Endothelial cell of umbilical vein (primary cell): Measurements from ENCODE around the gene PTPRE. TPM values are rescaled to one million over a fixed set of nuclear protein-coding genes. Genes with fewer than 3 reads are reported as not detected.

Experiments used
- BruUV-seq: library from RNA; stranded (reverse); fragments of 400-500 nt; replicated peaks from 2 replicates; lab custom pipeline; 2021; lab: Mats Ljungman, UMichigan
- CTCF ChIA-PET: fragments of 300-600, 350-600 bp; sonication (Branson Sonifier 250); formaldehyde crosslinking; loops from one replicate; lab custom pipeline; 2021; ENCODE audit warnings: antibody characterized with exemption, inconsistent platforms; lab: Charles Lee
- POLR2A ChIA-PET: fragments of 300-600, 350-600 bp; sonication (Branson Sonifier 250); formaldehyde crosslinking; loops from one replicate; lab custom pipeline; 2021; ENCODE audit warnings: antibody characterized with exemption, inconsistent platforms; lab: Charles Lee
- DNase-seq: peaks from one replicate; pipeline ENCODE4 v3.0.0-alpha.2; 2011; ENCODE audit warnings: low read depth, low spot score
- FAIRE-seq: peaks from 2 replicates; lab custom pipeline; 2011; peaks lifted over from hg19 to GRCh38; lab: Jason Lieb, UNC
- H2AFZ ChIP-seq: 2 replicates; pipeline ENCODE4 v1.6.0; 2012; ENCODE audit warnings: low read depth, low read length, control low read depth, inconsistent platforms
- H3K27ac ChIP-seq: 2 replicates; pipeline ENCODE4 v1.5.1; 2011; ENCODE audit warnings: low read depth, mild to moderate bottlenecking, control low read depth, low read length, moderate library complexity; ENCODE audit not compliant: insufficient read depth
- H3K27me3 ChIP-seq, 2 experiments: 2 replicates each; pipeline versions ENCODE4 v1.6.0 to v1.6.1; 2011; ENCODE audit warnings: low read length in 2 of 2, mixed read lengths in 1 of 2; ENCODE audit not compliant: control insufficient read depth in 2 of 2, insufficient read depth in 2 of 2
- H3K36me3 ChIP-seq, 2 experiments: 2 replicates in 1 of 2; 3 replicates in 1 of 2; pipeline ENCODE4 v1.5.1; 2011; ENCODE audit warnings: low read length in 2 of 2, mild to moderate bottlenecking in 1 of 2, moderate library complexity in 1 of 2; ENCODE audit not compliant: control insufficient read depth in 2 of 2, insufficient read depth in 2 of 2; ENCODE audit errors: extremely low read depth in 1 of 2
- H3K4me1 ChIP-seq: 3 replicates; pipeline ENCODE4 v1.5.1; 2011; ENCODE audit warnings: mild to moderate bottlenecking, low read length; ENCODE audit not compliant: control insufficient read depth, insufficient read depth; ENCODE audit errors: extremely low read depth
- H3K4me2 ChIP-seq: 2 replicates; pipeline ENCODE4 v1.6.1; 2011; ENCODE audit warnings: low read length, control low read depth, mixed read lengths; ENCODE audit not compliant: insufficient read depth
- H3K4me3 ChIP-seq, 3 experiments: fragments of 200-600 bp in 1 of 3; sonication (generic), shearing (Covaris generic) in 1 of 3; replicated peaks in 1 of 3; 2 replicates each; pipeline ENCODE4 v1.5.1; 2011 to 2016; ENCODE audit warnings: control low read depth in 3 of 3, low read length in 3 of 3, mild to moderate bottlenecking in 2 of 3, inconsistent platforms in 1 of 3, low read depth in 1 of 3, moderate library complexity in 1 of 3; ENCODE audit not compliant: insufficient read depth in 1 of 3
- H3K79me2 ChIP-seq: 2 replicates; pipeline ENCODE4 v1.6.0; 2012; ENCODE audit warnings: low read length, inconsistent platforms; ENCODE audit not compliant: control insufficient read depth, insufficient read depth
- H3K9ac ChIP-seq: replicated peaks from 2 replicates; pipeline ENCODE3; 2011; ENCODE audit warnings: low read length, control low read depth; ENCODE audit not compliant: insufficient read depth; ENCODE audit errors: extremely low read depth
- H3K9me1 ChIP-seq: replicated peaks from 3 replicates; pipeline ENCODE4 v1.6.0; 2011; ENCODE audit warnings: mild to moderate bottlenecking, low read length; ENCODE audit not compliant: control insufficient read depth, insufficient read depth; ENCODE audit errors: extremely low read depth
- H3K9me3 ChIP-seq: replicated peaks from 2 replicates; pipeline ENCODE4 v1.5.1; 2012; ENCODE audit warnings: low read length, inconsistent platforms; ENCODE audit not compliant: control insufficient read depth, insufficient read depth
- H4K20me1 ChIP-seq: replicated peaks from 2 replicates; pipeline ENCODE3; 2011; ENCODE audit warnings: mild to moderate bottlenecking, low read length; ENCODE audit not compliant: control insufficient read depth, insufficient read depth; ENCODE audit errors: extremely low read depth
- EZH2 ChIP-seq: IDR thresholded peaks from 2 replicates; pipeline ENCODE4 v1.6.1; 2012; ENCODE audit warnings: borderline replicate concordance, low read depth, mild to moderate bottlenecking, moderate library complexity, low read length, inconsistent platforms; ENCODE audit not compliant: severe bottlenecking
- FOS ChIP-seq: IDR thresholded peaks from 2 replicates; pipeline ENCODE4 v1.6.1; 2011; ENCODE audit warnings: mild to moderate bottlenecking, low read length, moderate library complexity, borderline replicate concordance; ENCODE audit not compliant: insufficient read depth
- GATA2 ChIP-seq: IDR thresholded peaks from 2 replicates; pipeline ENCODE4 v1.7.0; 2011; ENCODE audit warnings: low read depth, mild to moderate bottlenecking, moderate library complexity, mixed read lengths, low read length; ENCODE audit not compliant: insufficient read length, insufficient read depth
- JUN ChIP-seq: IDR thresholded peaks from 2 replicates; pipeline ENCODE4 v1.6.1; 2011; ENCODE audit warnings: borderline replicate concordance, low read depth; ENCODE audit not compliant: insufficient read length, insufficient read depth
- MAX ChIP-seq: IDR thresholded peaks from 2 replicates; pipeline ENCODE4 v1.6.1; 2011; ENCODE audit not compliant: insufficient read depth, insufficient read length
- MYC ChIP-seq: IDR thresholded peaks from one replicate; pipeline ENCODE4 v1.6.1; 2011; ENCODE audit warnings: mild to moderate bottlenecking, low read depth, low read length
- POLR2A ChIP-seq: IDR thresholded peaks from 2 replicates; pipeline ENCODE4 v1.6.1; 2012; ENCODE audit warnings: low read depth, mild to moderate bottlenecking, control low read depth, low read length
- POLR2AphosphoS5 ChIP-seq: IDR thresholded peaks from 2 replicates; pipeline ENCODE4 v1.6.1; 2012; ENCODE audit warnings: low read depth, mild to moderate bottlenecking, control low read depth, low read length, moderate library complexity; ENCODE audit not compliant: insufficient read depth
- dilution Hi-C: fragments of 300-500 bp; cut with MboI; formaldehyde crosslinking; loops from one replicate; pipeline ENCODE4 v1.15.0; 2019; ENCODE audit warnings: low sequenced_read_pairs; ENCODE audit not compliant: extremely low pct_ligation_motif_present
- intact Hi-C: fragments of 100-400 bp; cut with micrococcal nuclease; formaldehyde crosslinking; loops from one replicate; pipeline ENCODE4 v1.10.0; 2022
- polyA plus RNA-seq, 4 experiments: library from polyadenylated mRNA; depleted of rRNA in 3 of 4; stranded (reverse) in 3 of 4; unstranded in 1 of 4; fragments of >200 nt; gene quantifications; 2 replicates each; pipeline versions ENCODE4 v1.2.1 to v1.2.3, GENCODE V29; 2011 to 2012; ENCODE audit warnings: missing spikeins in 1 of 4
- total RNA-seq: library from RNA; stranded (reverse); gene quantifications from 2 replicates; pipeline ENCODE4 v1.2.3, GENCODE V29; 2021
- TF ChIP-seq, protein P1 (sequence below), 2 donors: IDR thresholded peaks; 1 replicate in 1 of 2; 2 replicates in 1 of 2; pipeline ENCODE4 v1.5.1; 2011; ENCODE audit warnings: low read length in 2 of 2, mild to moderate bottlenecking in 2 of 2, moderate library complexity in 2 of 2, control low read depth in 1 of 2, inconsistent platforms in 1 of 2, low read depth in 1 of 2; ENCODE audit not compliant: insufficient read depth in 1 of 2; ENCODE audit errors: extremely low read depth in 1 of 2

The PTPRE gene
- total and polyA plus RNA-seq, 2 donors (not counting 3 experiments of a cell fraction or from before 2014, with no cell fraction given) = 37.3 to 116 TPM

DNA sequence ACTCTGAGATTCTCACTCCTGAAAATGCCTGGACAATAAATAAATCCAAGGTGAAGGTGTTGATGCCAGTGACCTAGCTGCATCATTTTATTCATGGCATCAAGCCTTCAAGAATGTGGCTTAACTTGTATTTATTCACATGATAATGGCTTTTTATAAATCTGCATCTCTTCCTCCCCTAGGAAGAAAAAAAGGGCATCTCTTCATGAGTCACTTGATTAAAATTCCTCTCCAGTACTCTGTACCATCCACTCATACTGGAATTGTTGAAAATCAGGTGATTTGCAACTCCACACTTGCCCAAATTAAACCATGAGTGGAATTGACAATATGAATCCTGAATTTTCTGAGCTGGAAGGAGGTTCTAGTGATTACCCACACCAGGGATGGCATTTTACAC lies 30.2 kb downstream of the PTPRE start:
- no peak overlapping the region for H3K4me3 ChIP-seq
- no peaks in the 10 kb centered on the region for H4K20me1 ChIP-seq
- dilution Hi-C loops = no loop called here
- peaks cover 0 to 13% of the 10 kb centered on the region in 2 experiments for H3K36me3 ChIP-seq
- ChIA-PET POLR2A (no interaction called here), CTCF (interaction anchor here (0.9 to 1.6 kb wide), 2 partner anchors 15 to 30 kb away, joined by 3 read pairs; partner anchors contain the start of gene PTPRE)
- intact Hi-C loops = no loop called here
- no peak overlapping the region for H3K27ac ChIP-seq
- H3K4me1 ChIP-seq = peaks cover 16% of the 10 kb centered on the region
- H3K9me1 ChIP-seq = no peaks in the 10 kb centered on the region
- H3K9ac ChIP-seq = no peak overlapping the region
- no peaks in the 10 kb centered on the region for H3K9me3 ChIP-seq
- no peaks in the 10 kb centered on the region for H3K27me3 ChIP-seq
- DNase-seq = no peak
- no peaks in the 10 kb centered on the region for H3K79me2 ChIP-seq
- TF ChIP-seq JUN (no peak), POLR2A (no peak), POLR2AphosphoS5 (no peak), MAX (no peak), FOS (no peak), MYC (no peak), EZH2 (no peak), GATA2 (no peak)
- TF ChIP-seq, protein P1, sequence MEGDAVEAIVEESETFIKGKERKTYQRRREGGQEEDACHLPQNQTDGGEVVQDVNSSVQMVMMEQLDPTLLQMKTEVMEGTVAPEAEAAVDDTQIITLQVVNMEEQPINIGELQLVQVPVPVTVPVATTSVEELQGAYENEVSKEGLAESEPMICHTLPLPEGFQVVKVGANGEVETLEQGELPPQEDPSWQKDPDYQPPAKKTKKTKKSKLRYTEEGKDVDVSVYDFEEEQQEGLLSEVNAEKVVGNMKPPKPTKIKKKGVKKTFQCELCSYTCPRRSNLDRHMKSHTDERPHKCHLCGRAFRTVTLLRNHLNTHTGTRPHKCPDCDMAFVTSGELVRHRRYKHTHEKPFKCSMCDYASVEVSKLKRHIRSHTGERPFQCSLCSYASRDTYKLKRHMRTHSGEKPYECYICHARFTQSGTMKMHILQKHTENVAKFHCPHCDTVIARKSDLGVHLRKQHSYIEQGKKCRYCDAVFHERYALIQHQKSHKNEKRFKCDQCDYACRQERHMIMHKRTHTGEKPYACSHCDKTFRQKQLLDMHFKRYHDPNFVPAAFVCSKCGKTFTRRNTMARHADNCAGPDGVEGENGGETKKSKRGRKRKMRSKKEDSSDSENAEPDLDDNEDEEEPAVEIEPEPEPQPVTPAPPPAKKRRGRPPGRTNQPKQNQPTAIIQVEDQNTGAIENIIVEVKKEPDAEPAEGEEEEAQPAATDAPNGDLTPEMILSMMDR (IDR thresholded peaks at IDR 0.05; ENCODE audit: extremely low read depth in 1 of 2, insufficient read depth in 1 of 2, low read depth in 1 of 2, low read length in 2 of 2) = no peak
- no peak overlapping the region for H2AFZ ChIP-seq
- H3K4me2 ChIP-seq = no peak overlapping the region
- no peak for FAIRE-seq
- BruUV-seq = no TSS peak
